HFF-Myc (cell line): Measurements from ENCODE around the gene PNCK.

ENCODE experiments used
- DNase-seq: peaks from one replicate; pipeline ENCODE4 v3.0.0-alpha.2; 2011; ENCODE audit warnings: low read depth; ENCODE audit errors: extremely low read depth
- H3K4me3 ChIP-seq: replicated peaks from 2 replicates; pipeline ENCODE4 v1.5.1; 2011; ENCODE audit warnings: low read depth, mild to moderate bottlenecking, control low read depth, low read length
- CTCF ChIP-seq: IDR thresholded peaks from 2 replicates; pipeline ENCODE4 v1.5.1; 2012; ENCODE audit warnings: mild to moderate bottlenecking, low read depth, low read length, control low read depth; ENCODE audit errors: missing control alignments

The PNCK gene

GRCh38 chrX:153670748-153671588, 2.6 kb downstream of the PNCK start:
- no peak for DNase-seq
- no peak for TF ChIP-seq CTCF
- no peak overlapping the region for H3K4me3 ChIP-seq

- no peak for TF ChIP-seq CTCF
- no peak for DNase-seq
- H3K4me3 ChIP-seq, result no peak overlapping the region
These were observed 3.5 kb downstream of the PNCK start for GRCh38 chrX:153669901-153670731.

- DNase-seq, result no peak
- no peak overlapping the region for H3K4me3 ChIP-seq
- peak; percentile 73 for TF ChIP-seq CTCF
These were observed 4.3 kb downstream of the PNCK start for GRCh38 chrX:153669174-153669890.

GRCh38 chrX:153668423-153669173, 5.0 kb downstream of the PNCK start:
- H3K4me3 ChIP-seq, result no peak overlapping the region
- no peak for DNase-seq

GRCh38 chrX:153667956-153668396, 5.6 kb downstream of the PNCK start:
- peak; percentile 71 for TF ChIP-seq CTCF
- H3K4me3 ChIP-seq, result no peak overlapping the region
- peak; percentile 40 for DNase-seq

More at GRCh38 chrX:153668423-153669173, 5.0 kb downstream of the PNCK start:
- no peak for TF ChIP-seq CTCF

- no peak overlapping the region for H3K4me3 ChIP-seq
- no peak for TF ChIP-seq CTCF
- no peak for DNase-seq
These were observed 6.2 kb downstream of the PNCK start for GRCh38 chrX:153667281-153667955.
